Renal cortex interstitium (tissue), 15 donors: ENCODE results near the gene KIAA0408. TPM values are rescaled to one million over a fixed set of nuclear protein-coding genes. Genes with fewer than 3 reads are reported as not detected.

Experiments
- DNase-seq, 11 donors: peaks; one replicate each; pipeline ENCODE4 v3.0.0-alpha.2; 2013; ENCODE audit warnings: low read depth in 9 of 11, low spot score in 4 of 11; ENCODE audit errors: extremely low read depth in 1 of 11
- long read RNA-seq, 16 experiments: transcript quantifications; one replicate each; lab custom pipeline, GENCODE V29; 2026
- polyA plus RNA-seq, 3 donors: library from polyadenylated mRNA; unstranded; fragments of 120-200 nt; gene quantifications; one replicate each; pipeline ENCODE4 v1.2.1, GENCODE V29; 2013; ENCODE audit not compliant: insufficient read length in 3 of 3

Gene KIAA0408
- 1 to 10 TPM; 2.2 to 4.2 (median 2.7) TPM for polyA plus RNA-seq
- long read RNA-seq, donor 1 = 0 reads
- long read RNA-seq, donor 2 = 0 reads
- long read RNA-seq, donor 3 = 0 reads
- long read RNA-seq, donor 4 = 0 reads
- long read RNA-seq, donor 5 = 0 reads
- long read RNA-seq, donor 6, partial matches to known transcripts = 0 of 1 reads
- long read RNA-seq, donor 6, other reads (novel, unspliced or antisense) = 0 of 1 reads
- long read RNA-seq, donor 7 = 0 reads
- long read RNA-seq, donor 8 = 0 reads
- long read RNA-seq, donor 9 = 0 reads
- long read RNA-seq, donor 10 = 0 reads
- long read RNA-seq, donor 11 = 0 reads
- long read RNA-seq, donor 12 = 0 reads
- long read RNA-seq, donor 13 = 0 reads
- long read RNA-seq, donor 14 = 0 reads
- long read RNA-seq, donor 15 = 0 reads
- long read RNA-seq, donor 16, partial matches to known transcripts = 0 of 1 reads
- long read RNA-seq, donor 16, other reads (novel, unspliced or antisense) = 0 of 1 reads

DNA sequence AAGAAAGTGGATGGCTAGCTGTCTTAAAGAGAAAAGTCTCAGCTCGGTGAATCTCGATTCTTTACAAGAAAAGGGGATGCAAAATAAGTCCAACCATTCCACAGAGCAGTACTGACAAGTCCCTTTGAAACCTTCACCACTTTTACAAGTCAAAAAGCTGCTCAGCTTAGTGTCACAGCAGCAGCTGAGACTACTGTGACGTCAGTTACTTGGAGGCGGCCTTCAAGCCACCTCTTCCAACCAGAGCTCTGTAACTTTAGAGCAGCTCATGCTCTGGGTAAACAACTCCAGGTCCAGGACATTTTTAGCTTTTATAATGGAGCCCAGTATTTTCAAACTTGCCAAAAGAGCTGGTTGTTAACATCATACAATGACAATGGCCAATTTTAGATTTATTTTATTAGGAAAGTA lies at the start of gene KIAA0408:
Gene KIAA0408 (minus strand): TSS at position 159 of the 411 bp plus-strand sequence. CDS start 5,408 bp downstream, outside the sequence.
- peak; percentile 44 to 81 (median 63) for DNase-seq

GRCh38 chr6:127506894-127507293 lies 47.7 kb upstream of the KIAA0408 start:
- DNase-seq = no peak

- DNase-seq = no peak
Observed at GRCh38 chr6:127503022-127503421, 43.8 kb upstream of the KIAA0408 start.

DNA sequence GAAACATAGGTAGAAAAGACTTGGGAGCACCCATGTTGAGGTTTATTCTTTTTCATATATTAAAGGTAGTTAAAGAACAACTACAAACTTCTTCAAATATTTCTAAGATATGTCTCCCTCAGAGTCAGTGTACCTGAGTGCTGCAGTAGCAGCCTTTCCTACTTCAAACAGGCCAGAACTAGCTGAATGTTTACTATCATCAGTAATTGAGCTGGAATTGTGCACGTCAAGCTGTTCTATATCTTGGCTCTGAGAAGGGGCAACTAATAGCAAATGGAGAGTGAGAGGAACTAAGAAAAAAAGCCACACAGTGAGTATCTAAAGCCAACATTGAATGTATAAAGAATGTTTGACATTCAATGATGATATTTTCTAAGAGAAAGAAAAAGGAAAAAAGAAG lies 38.2 kb upstream of the KIAA0408 start:
- no peak for DNase-seq

GRCh38 chr6:127496471-127496870 lies 37.3 kb upstream of the KIAA0408 start:
- no peak for DNase-seq

DNA sequence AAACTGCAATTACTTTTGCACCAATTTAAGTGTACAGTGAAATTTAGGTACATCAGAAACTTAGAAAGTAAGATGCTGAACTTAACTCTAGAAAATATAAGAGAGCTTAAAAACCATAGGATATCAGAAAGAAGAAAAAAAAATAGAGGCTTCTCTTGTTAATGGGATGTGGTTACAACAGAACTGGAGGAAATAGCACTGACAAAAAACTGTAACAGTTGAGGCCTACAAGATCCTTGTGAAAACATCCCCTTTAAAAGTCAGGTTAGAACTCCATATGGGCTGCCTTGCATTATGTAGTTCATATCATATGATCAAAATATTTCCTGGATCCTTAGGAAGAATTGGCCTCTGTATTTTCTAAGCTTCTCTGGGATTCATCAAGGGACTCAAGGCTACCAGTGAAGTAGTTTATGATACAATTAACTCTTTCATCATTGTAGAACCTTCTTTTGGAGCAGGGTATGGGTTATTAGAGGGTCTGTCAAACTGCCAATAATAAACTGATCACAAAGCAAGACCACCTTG lies 35.1 kb upstream of the KIAA0408 start:
- no peak for DNase-seq

DNA sequence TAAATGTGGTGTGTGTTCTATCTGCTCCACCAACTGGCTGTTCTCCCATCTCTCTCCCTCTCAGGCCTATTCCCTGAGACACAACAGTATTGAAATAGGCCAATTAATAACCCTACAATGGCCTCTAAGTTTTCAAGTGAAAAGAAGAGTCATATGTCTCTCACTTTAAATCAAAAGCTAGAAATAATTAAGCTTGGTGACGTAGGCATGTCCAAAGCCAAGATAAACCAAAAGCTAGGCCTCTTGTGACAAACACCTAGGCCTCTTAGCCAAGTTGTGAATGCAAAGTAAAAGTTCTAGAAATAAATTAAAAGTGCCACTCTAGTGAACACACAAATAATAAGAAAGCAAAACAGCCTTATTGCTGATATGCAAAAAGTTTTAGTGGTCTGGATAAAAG lies 30.1 kb upstream of the KIAA0408 start:
- no peak for DNase-seq

DNA sequence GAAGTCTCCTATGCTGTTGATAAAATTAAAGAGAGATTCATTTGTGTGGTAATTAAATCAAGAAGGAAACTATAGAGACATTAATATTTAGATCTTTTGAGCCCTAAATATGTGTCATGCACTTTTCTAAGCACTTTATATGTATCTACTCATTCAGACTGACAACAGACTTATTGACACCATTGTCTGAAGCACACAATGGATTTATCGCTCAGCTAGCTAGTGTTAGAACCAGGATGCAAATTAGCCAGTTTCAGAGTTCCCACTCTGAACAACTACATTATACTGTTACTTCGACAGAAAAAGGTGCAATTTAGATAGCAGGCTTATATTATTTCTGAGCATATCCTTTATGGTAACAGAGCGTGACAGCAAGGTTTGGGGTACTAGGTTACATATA lies 27.7 kb upstream of the KIAA0408 start:
- DNase-seq = no peak

DNA sequence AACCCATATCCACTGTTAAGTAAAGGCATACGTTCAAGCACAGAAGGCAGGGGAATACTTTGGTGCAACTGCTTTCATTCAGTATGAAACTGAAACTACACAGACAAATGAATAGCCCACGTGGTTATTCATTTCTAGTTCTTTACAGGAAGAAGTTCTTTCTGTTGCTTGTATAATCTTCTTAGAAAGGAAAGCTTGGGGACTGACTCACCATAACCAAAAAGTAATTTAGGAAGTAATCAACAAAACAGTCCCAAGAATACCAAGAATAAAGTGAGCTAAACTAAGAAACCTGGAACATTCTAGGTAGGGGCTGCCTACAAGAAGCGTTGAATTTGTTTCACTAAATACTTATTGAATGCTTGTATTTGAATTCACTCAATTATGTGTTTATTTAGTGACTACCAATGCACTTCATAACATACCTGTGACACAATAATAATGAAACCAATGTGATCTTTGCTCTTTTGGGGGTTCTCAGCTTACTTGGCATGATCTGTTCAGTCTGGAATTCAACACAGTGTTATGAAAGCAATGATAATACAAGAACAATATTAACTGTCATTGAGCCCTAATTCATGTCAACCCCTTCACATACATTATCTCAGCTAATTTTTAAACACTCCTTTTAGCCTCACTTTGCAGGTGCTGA lies 25.1 kb upstream of the KIAA0408 start:
- DNase-seq = no peak

GRCh38 chr6:127483399-127484055 lies 24.3 kb upstream of the KIAA0408 start:
- DNase-seq = no peak

- no peak for DNase-seq
Observed at GRCh38 chr6:127482325-127482724, 23.1 kb upstream of the KIAA0408 start.

GRCh38 chr6:127481628-127482027 lies 22.4 kb upstream of the KIAA0408 start:
- DNase-seq = no peak

GRCh38 chr6:127481111-127481510 lies 21.9 kb upstream of the KIAA0408 start:
- DNase-seq = no peak

DNA sequence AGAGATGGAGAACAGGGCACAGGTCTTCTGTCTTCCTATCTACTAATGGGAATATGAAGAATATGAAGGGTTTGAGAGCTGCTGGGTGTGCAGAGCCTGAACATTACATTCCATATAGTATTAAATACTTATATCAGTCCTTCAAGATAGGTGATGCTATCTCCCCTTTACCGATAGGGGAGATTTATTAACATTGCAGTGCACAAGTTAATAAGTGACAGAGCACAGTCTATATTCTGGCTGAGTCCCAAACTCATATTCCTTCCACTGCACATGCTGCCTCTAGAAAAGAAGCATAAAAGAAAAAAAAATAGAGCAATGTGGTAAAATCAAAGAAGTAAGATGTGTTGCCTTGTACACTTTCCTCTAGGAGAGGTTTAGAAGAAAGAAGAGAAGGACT lies 18.5 kb upstream of the KIAA0408 start:
- DNase-seq = no peak

DNA sequence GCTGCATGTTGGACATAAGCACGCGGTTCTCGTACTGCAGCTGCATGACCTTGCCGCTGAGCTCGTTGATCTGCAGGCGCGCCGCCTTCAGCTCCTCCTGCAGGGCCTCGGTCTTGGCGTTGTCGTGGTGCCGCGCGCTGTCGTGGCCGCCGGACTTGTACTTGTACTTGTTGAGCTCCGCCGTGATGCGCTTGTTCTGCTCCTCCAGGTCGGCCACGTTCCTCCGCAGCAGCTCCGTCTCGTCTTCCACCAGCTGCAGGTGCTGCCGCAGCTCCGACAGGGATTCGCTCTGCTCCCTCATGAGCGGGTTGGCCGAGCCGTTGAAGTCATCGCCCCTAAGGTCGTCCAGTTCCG lies 16.6 kb upstream of the KIAA0408 start:
- no peak for DNase-seq

- DNase-seq = no peak
Observed at GRCh38 chr6:127475135-127475822, 16.1 kb upstream of the KIAA0408 start.

DNA sequence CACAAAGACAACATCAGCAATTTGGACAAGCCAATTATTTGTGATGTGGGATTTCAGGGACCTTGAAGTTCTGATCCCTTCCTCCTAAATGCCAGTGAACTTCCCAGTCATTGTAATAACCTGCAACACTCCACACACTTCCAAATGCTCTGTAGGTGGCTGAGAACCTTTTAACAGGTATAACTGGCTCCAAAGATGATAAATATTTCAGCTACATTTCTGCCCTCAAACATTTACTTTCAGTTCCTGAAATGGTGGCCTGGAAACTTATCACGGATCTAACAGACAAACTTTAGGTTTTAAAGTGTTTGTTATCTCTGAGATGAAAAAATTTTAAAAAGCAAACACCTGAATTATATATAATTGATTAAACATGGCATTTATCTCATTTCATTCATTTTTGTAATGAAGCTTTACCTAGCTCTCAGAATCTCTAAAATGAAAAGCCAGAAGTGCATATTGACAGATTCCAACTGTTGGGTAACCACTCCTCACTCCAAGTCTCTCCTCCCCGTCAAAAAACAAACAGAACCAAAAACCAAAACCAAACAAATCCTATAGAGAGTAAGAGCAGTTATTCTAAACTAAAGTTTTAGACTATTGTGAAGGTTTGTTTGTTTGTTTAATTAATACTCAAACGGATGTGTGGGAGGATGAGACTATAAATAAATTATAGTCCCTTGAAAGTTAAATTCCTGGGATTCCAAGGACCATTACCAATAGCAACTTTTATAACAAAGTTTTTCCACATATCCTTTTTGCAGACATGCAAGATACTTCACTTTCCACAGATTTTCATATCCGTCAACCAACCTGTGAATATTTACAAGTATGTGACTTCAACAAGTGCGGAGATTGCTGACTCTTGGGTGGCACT lies 12.4 kb upstream of the KIAA0408 start:
- no peak for DNase-seq

GRCh38 chr6:127468936-127469335 lies 9.7 kb upstream of the KIAA0408 start:
- DNase-seq = no peak
